Activated B cell treated with CpG ODN at 0.5 μM for 24 hours (primary cell): Measurements from ENCODE around the gene NFIA. TPM values are rescaled to one million over a fixed set of nuclear protein-coding genes. Genes with fewer than 3 reads are reported as not detected.

Source experiments
- ATAC-seq: fragments of 200-7000 bp; cut with Tn5 transposase; one replicate; pipeline ENCODE4 v1.10.0; 2021; ENCODE audit warnings: low read depth, mild to moderate bottlenecking, moderate library complexity
- CTCF ChIA-PET: fragments of 350-600 bp; sonication (Branson Sonifier 250); formaldehyde crosslinking; loops from one replicate; lab custom pipeline; 2021; ENCODE audit warnings: antibody characterized with exemption; lab: Charles Lee
- POLR2A ChIA-PET: fragments of 350-600 bp; sonication (Branson Sonifier 250); formaldehyde crosslinking; loops from one replicate; lab custom pipeline; 2021; ENCODE audit warnings: antibody characterized with exemption; lab: Charles Lee
- DNase-seq: peaks from one replicate; pipeline ENCODE4 v3.0.0; 2022
- H3K27ac Mint-ChIP-seq: one replicate; pipeline ENCODE4 v1.8.0; 2020; ENCODE audit warnings: mixed read lengths
- H3K27me3 Mint-ChIP-seq: one replicate; pipeline ENCODE4 v1.8.0; 2021; ENCODE audit warnings: mixed read lengths
- H3K36me3 Mint-ChIP-seq: one replicate; pipeline ENCODE4 v1.8.0; 2021; ENCODE audit warnings: low read depth, mixed read lengths
- H3K4me1 Mint-ChIP-seq: one replicate; pipeline ENCODE4 v1.8.0; 2021; ENCODE audit warnings: mixed read lengths
- H3K4me3 Mint-ChIP-seq: one replicate; pipeline ENCODE4 v1.8.0; 2020; ENCODE audit warnings: mild to moderate bottlenecking, mixed read lengths
- H3K9me3 Mint-ChIP-seq: one replicate; pipeline ENCODE4 v1.8.0; 2020; ENCODE audit warnings: mixed read lengths
- CTCF ChIP-seq: fragments of 200-600 bp; IDR thresholded peaks from one replicate; pipeline ENCODE4 v1.8.0; 2022; ENCODE audit warnings: antibody characterized with exemption, mild to moderate bottlenecking
- intact Hi-C: fragments of 100-400 bp; cut with micrococcal nuclease; formaldehyde crosslinking; loops from one replicate; pipeline ENCODE4 v1.15.1; 2024
- total RNA-seq: library from RNA; stranded (reverse); gene quantifications from 2 replicates; pipeline ENCODE4 v1.2.3, GENCODE V29; 2022

NFIA gene
- total RNA-seq, 1 donor from 2014 or later = 0.13 TPM

DNA sequence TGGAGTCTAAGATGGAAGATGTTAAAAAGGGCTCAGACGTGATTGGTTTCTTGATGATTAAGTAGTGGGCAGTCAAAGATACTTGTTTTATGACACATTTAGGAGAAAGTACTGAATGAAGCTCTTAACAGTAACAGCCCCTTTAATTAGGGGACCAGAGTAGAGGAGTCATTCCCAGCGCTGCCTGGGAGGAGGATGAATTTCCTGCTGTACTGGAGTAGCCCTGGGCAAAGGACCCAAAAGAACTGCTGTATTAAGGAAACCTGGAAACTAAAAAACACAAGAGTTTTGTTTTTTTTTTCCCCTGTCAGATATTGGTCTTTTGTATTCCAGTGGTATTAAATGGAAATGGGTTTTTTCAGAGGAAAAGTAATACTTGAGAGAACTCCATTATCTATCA is 126.5 kb downstream of the NFIA start:
- H3K36me3 Mint-ChIP-seq = no peaks in the 10 kb centered on the region
- ChIA-PET POLR2A (no interaction called here), CTCF (interaction anchor here (1.6 kb wide), 1 partner anchor 159 kb away, joined by 4 read pairs; no protein-coding TSS in a partner anchor)
- H3K27me3 Mint-ChIP-seq = peaks cover 6% of the 10 kb centered on the region
- no peaks in the 10 kb centered on the region for H3K4me1 Mint-ChIP-seq
- intact Hi-C loops = no loop called here
- TF ChIP-seq CTCF = no peak
- no peak overlapping the region for H3K4me3 Mint-ChIP-seq
- no peaks in the 10 kb centered on the region for H3K9me3 Mint-ChIP-seq
- no peak overlapping the region for H3K27ac Mint-ChIP-seq
- DNase-seq (no peak), ATAC-seq (no peak)

- Mint-ChIP-seq H3K4me3 (no peak overlapping the region), H3K9me3 (no peaks in the 10 kb centered on the region), H3K36me3 (no peaks in the 10 kb centered on the region), H3K27ac (no peak overlapping the region), H3K4me1 (no peaks in the 10 kb centered on the region), H3K27me3 (peaks cover 3% of the 10 kb centered on the region)
- no peak for TF ChIP-seq CTCF
- DNase-seq (no peak), ATAC-seq (no peak)
- POLR2A ChIA-PET = no interaction called here
- intact Hi-C loops = loop anchor here (2.0 kb wide), 1 partner anchor 160 kb away; no protein-coding TSS in a partner anchor
- CTCF ChIA-PET = interaction anchor here (2.0 kb wide), 1 partner anchor 161 kb away, joined by 7 read pairs; no protein-coding TSS in a partner anchor
These were observed 128.2 kb downstream of the NFIA start for GRCh38 chr1:61210435-61211154.

DNA sequence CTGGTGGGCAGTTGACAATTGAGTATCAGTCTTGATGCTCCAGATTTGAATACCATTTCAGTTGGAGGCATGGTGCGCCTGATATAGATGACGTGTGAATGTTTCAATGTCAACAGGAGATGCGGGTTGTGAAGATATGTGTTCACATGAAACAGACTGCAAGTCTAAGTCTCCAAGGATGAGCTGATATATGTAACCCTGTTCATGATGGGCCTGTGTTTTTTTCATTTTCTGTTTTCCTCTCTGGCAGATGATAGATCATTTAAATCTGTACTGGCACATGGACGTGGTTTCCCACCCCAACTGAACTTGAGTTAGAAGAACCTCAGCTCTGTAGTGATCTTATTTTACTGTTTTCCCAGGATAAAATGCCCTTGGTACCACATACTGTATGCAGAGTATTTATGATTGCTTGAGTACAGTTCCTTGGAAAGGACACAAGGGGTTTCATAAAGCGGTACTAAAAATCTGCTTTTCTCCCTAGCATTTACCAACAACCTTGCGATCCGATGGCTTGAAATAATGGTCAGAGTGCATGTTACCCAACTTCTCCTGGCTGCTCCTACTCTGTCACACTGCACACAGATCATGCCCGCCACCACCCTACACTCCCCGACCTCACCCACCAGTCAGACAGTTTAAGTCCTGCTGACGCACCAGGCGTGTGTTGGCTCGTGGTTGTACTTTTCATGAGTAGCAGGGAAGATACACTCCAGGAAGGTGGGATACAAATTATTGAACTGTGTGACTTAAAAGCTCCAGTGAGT is 131.1 kb downstream of the NFIA start:
- Mint-ChIP-seq H3K9me3 (no peaks in the 10 kb centered on the region), H3K27ac (no peak overlapping the region), H3K4me1 (no peaks in the 10 kb centered on the region), H3K27me3 (no peaks in the 10 kb centered on the region), H3K4me3 (no peak overlapping the region), H3K36me3 (no peaks in the 10 kb centered on the region)
- CTCF ChIA-PET = no interaction called here
- ATAC-seq = no peak
- POLR2A ChIA-PET = no interaction called here
- intact Hi-C loops = no loop called here
- TF ChIP-seq CTCF = no peak
- no peak for DNase-seq

DNA sequence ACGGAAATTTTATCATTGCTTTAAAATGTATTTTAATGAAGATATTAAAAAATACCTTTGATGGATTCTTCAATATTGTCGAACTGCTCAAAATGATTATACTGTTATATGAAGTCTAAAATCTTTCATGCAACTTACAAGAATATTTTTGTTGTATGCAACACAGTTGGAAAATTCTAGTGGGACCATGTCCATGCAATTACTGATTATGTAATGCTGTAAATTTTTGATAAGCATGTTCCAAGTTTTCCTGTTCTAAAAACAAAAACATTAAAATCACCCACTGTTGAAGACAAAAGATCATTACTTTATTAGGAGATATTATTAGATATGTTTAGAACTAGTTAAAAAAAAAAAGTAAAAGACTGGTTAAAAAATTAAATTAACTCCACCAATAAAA is 132.8 kb downstream of the NFIA start:
- Mint-ChIP-seq H3K4me1 (no peaks in the 10 kb centered on the region), H3K27ac (no peak overlapping the region), H3K4me3 (no peak overlapping the region), H3K36me3 (no peaks in the 10 kb centered on the region), H3K9me3 (no peaks in the 10 kb centered on the region), H3K27me3 (no peaks in the 10 kb centered on the region)
- POLR2A ChIA-PET = no interaction called here
- intact Hi-C loops = no loop called here
- ATAC-seq (no peak), DNase-seq (no peak)
- no peak for TF ChIP-seq CTCF
- CTCF ChIA-PET = no interaction called here

- Mint-ChIP-seq H3K27ac (no peak overlapping the region), H3K9me3 (no peaks in the 10 kb centered on the region), H3K27me3 (no peaks in the 10 kb centered on the region), H3K4me3 (no peak overlapping the region), H3K36me3 (no peaks in the 10 kb centered on the region), H3K4me1 (no peaks in the 10 kb centered on the region)
- no peak for DNase-seq
- no peak for ATAC-seq
- CTCF ChIA-PET = no interaction called here
- TF ChIP-seq CTCF = no peak
- POLR2A ChIA-PET = no interaction called here
- intact Hi-C loops = no loop called here
These were observed 133.4 kb downstream of the NFIA start for GRCh38 chr1:61215676-61216289.
